Endothelial cell of umbilical vein (primary cell): ENCODE data around the gene PCDH15.

Experiments
- EZH2 ChIP-seq: IDR thresholded peaks from 2 replicates; pipeline ENCODE4 v1.6.1; 2012; ENCODE audit warnings: borderline replicate concordance, low read depth, mild to moderate bottlenecking, moderate library complexity, low read length, inconsistent platforms; ENCODE audit not compliant: severe bottlenecking
- JUN ChIP-seq: IDR thresholded peaks from 2 replicates; pipeline ENCODE4 v1.6.1; 2011; ENCODE audit warnings: borderline replicate concordance, low read depth; ENCODE audit not compliant: insufficient read length, insufficient read depth
- MYC ChIP-seq: IDR thresholded peaks from one replicate; pipeline ENCODE4 v1.6.1; 2011; ENCODE audit warnings: mild to moderate bottlenecking, low read depth, low read length
- POLR2A ChIP-seq: IDR thresholded peaks from 2 replicates; pipeline ENCODE4 v1.6.1; 2012; ENCODE audit warnings: low read depth, mild to moderate bottlenecking, control low read depth, low read length
- POLR2AphosphoS5 ChIP-seq: IDR thresholded peaks from 2 replicates; pipeline ENCODE4 v1.6.1; 2012; ENCODE audit warnings: low read depth, mild to moderate bottlenecking, control low read depth, low read length, moderate library complexity; ENCODE audit not compliant: insufficient read depth
- TF ChIP-seq, protein P1 (sequence below), 2 donors: IDR thresholded peaks; 1 replicate in 1 of 2; 2 replicates in 1 of 2; pipeline ENCODE4 v1.5.1; 2011; ENCODE audit warnings: low read length in 2 of 2, mild to moderate bottlenecking in 2 of 2, moderate library complexity in 2 of 2, control low read depth in 1 of 2, inconsistent platforms in 1 of 2, low read depth in 1 of 2; ENCODE audit not compliant: insufficient read depth in 1 of 2; ENCODE audit errors: extremely low read depth in 1 of 2
- TF ChIP-seq, protein P2 (sequence below): IDR thresholded peaks from 2 replicates; pipeline ENCODE4 v1.6.1; 2011; ENCODE audit not compliant: insufficient read depth, insufficient read length

- TF ChIP-seq POLR2A (no peak), MYC (no peak), POLR2AphosphoS5 (no peak), EZH2 (no peak), JUN (no peak)
- TF ChIP-seq, protein P1, sequence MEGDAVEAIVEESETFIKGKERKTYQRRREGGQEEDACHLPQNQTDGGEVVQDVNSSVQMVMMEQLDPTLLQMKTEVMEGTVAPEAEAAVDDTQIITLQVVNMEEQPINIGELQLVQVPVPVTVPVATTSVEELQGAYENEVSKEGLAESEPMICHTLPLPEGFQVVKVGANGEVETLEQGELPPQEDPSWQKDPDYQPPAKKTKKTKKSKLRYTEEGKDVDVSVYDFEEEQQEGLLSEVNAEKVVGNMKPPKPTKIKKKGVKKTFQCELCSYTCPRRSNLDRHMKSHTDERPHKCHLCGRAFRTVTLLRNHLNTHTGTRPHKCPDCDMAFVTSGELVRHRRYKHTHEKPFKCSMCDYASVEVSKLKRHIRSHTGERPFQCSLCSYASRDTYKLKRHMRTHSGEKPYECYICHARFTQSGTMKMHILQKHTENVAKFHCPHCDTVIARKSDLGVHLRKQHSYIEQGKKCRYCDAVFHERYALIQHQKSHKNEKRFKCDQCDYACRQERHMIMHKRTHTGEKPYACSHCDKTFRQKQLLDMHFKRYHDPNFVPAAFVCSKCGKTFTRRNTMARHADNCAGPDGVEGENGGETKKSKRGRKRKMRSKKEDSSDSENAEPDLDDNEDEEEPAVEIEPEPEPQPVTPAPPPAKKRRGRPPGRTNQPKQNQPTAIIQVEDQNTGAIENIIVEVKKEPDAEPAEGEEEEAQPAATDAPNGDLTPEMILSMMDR (IDR thresholded peaks at IDR 0.05; ENCODE audit: extremely low read depth in 1 of 2, insufficient read depth in 1 of 2, low read depth in 1 of 2, low read length in 2 of 2) = no peak
- TF ChIP-seq, protein P2, sequence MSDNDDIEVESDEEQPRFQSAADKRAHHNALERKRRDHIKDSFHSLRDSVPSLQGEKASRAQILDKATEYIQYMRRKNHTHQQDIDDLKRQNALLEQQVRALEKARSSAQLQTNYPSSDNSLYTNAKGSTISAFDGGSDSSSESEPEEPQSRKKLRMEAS = no peak
Measured at GRCh38 chr10:53840653-53841052, 960.4 kb downstream of the PCDH15 start.
